Measurements from ENCODE around the gene RNF2. TPM values are rescaled to one million over a fixed set of nuclear protein-coding genes. Genes with fewer than 3 reads are reported as not detected.

The RNF2 gene
- total RNA-seq, 2 experiments from 2014 or later, result 17.8 to 24.7 TPM

- no TSS peak for BruUV-seq (replicated peaks)
- TF ChIP-seq CTCF (conservative IDR thresholded peaks at IDR 0.05; ENCODE audit: low read length) (no peak), EZH2phosphoT487 (IDR thresholded peaks at IDR 0.05; ENCODE audit: borderline replicate concordance, low read depth, low read length) (no peak)
- H3K9me3 ChIP-seq (ENCODE audit: low read length), result no peaks in the 10 kb centered on the region
- no peak for DNase-seq (ENCODE audit: low spot score)
- no peaks in the 10 kb centered on the region for H3K36me3 ChIP-seq (ENCODE audit: insufficient read depth, low read length)
- intact Hi-C loops (cut with micrococcal nuclease; ENCODE audit: unreplicated experiment), result no loop called here
- no peaks in the 10 kb centered on the region for H3K4me1 ChIP-seq (ENCODE audit: insufficient read depth, low read length, poor library complexity, severe bottlenecking)
- POLR2A ChIA-PET, result no interaction called here
- no peak overlapping the region for H3K27ac ChIP-seq (ENCODE audit: low read depth, low read length, poor library complexity, severe bottlenecking)
- H2AFZ ChIP-seq (ENCODE audit: low read length), result no peak overlapping the region
- H3K4me3 ChIP-seq (ENCODE audit: low read depth, low read length, poor library complexity, severe bottlenecking), result no peak overlapping the region
- no peaks in the 10 kb centered on the region for H4K20me1 ChIP-seq (ENCODE audit: insufficient read depth, low read length)
- CTCF ChIA-PET (ENCODE audit: unreplicated experiment), result no interaction called here
- H3K4me2 ChIP-seq (ENCODE audit: low read length), result no peak overlapping the region
- no peaks in the 10 kb centered on the region for H3K79me2 ChIP-seq (ENCODE audit: insufficient read depth, low read depth, low read length)
- H3K9me2 ChIP-seq (ENCODE audit: insufficient read depth, low read length), result no peaks in the 10 kb centered on the region
These were observed 27.4 kb upstream of the RNF2 start for GRCh38 chr1:185017966-185018365.

DNA sequence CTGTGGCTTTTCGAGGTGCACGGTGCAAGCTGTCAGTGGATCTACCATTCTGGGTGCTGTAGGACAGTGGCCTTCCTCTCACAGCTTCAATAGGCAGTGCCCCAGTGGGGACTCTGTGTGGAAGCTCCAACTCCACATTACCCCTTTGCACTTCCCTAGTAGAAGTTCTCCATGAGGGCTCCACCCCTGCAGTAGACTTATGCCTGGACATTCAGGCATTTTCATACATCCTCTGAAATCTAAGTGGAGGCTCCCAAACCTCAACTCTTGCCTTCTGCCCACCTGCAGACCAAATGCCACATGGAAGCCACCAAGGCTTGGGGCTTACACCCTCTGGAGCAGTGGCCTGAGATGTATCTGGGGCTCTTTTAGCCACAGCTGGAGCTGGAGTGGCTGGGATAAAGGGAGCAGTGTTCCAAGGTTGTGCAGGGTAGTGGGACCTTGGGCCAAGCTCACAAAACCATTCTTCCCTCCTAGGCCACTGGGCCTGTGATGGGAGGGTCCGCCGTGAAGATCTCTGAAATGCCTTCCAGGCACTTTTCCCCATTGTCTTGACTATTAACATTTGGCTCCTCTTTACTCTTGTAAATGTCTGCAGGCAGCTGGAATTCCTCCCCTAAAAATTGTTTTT lies 18.0 kb upstream of the RNF2 start:
- Histone ChIP-seq H3K36me3 (ENCODE audit: insufficient read depth, low read length) (no peaks in the 10 kb centered on the region), H3K4me1 (ENCODE audit: insufficient read depth, low read length, poor library complexity, severe bottlenecking) (no peaks in the 10 kb centered on the region), H3K9me3 (ENCODE audit: low read length) (peaks cover 8% of the 10 kb centered on the region; the same call in 1 of the 2 replicates), H3K4me2 (ENCODE audit: low read length) (no peak overlapping the region), H3K79me2 (ENCODE audit: insufficient read depth, low read depth, low read length) (no peaks in the 10 kb centered on the region), H2AFZ (ENCODE audit: low read length) (no peak overlapping the region), H3K9me2 (ENCODE audit: insufficient read depth, low read length) (no peaks in the 10 kb centered on the region), H3K27ac (ENCODE audit: low read depth, low read length, poor library complexity, severe bottlenecking) (no peak overlapping the region), H3K4me3 (ENCODE audit: low read depth, low read length, poor library complexity, severe bottlenecking) (no peak overlapping the region), H4K20me1 (ENCODE audit: insufficient read depth, low read length) (no peaks in the 10 kb centered on the region)
- POLR2A ChIA-PET, result no interaction called here
- CTCF ChIA-PET (ENCODE audit: unreplicated experiment), result no interaction called here
- TF ChIP-seq CTCF (conservative IDR thresholded peaks at IDR 0.05; ENCODE audit: low read length), result no peak
- no peak for TF ChIP-seq EZH2phosphoT487 (IDR thresholded peaks at IDR 0.05; ENCODE audit: borderline replicate concordance, low read depth, low read length)
- no peak for DNase-seq (ENCODE audit: low spot score)
- intact Hi-C loops (cut with micrococcal nuclease; ENCODE audit: unreplicated experiment), result no loop called here
- BruUV-seq (replicated peaks), result no TSS peak

DNA sequence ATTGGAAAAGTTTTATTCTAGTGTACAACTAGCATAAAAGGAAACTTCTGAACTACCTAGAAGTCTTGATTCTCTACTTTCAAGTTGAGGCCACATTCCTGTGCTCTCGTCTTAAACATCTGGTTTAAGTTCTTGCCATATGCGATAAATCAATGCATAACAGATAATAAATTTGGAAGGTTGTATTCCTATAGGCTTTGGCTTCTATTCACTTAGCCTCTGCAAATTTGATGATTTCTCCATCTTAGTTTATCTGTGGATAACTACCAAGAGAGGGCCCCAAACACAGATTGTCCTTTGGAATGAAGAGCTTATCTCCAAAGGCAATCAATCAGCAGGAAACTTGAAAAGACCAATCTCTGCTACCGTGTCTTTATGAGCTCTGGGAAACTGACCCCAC lies 11.7 kb upstream of the RNF2 start:
- no peak for TF ChIP-seq CTCF (conservative IDR thresholded peaks at IDR 0.05; ENCODE audit: low read length)
- TF ChIP-seq EZH2phosphoT487 (IDR thresholded peaks at IDR 0.05; ENCODE audit: borderline replicate concordance, low read depth, low read length), result no peak
- Histone ChIP-seq H3K27ac (ENCODE audit: low read depth, low read length, poor library complexity, severe bottlenecking) (no peak overlapping the region), H3K36me3 (ENCODE audit: insufficient read depth, low read length) (no peaks in the 10 kb centered on the region), H3K9me2 (ENCODE audit: insufficient read depth, low read length) (no peaks in the 10 kb centered on the region), H3K9me3 (ENCODE audit: low read length) (no peaks in the 10 kb centered on the region), H3K79me2 (ENCODE audit: insufficient read depth, low read depth, low read length) (no peaks in the 10 kb centered on the region), H3K4me2 (ENCODE audit: low read length) (no peak overlapping the region), H2AFZ (ENCODE audit: low read length) (no peak overlapping the region), H4K20me1 (ENCODE audit: insufficient read depth, low read length) (no peaks in the 10 kb centered on the region), H3K4me1 (ENCODE audit: insufficient read depth, low read length, poor library complexity, severe bottlenecking) (no peaks in the 10 kb centered on the region), H3K4me3 (ENCODE audit: low read depth, low read length, poor library complexity, severe bottlenecking) (no peak overlapping the region)
- ChIA-PET CTCF (ENCODE audit: unreplicated experiment) (no interaction called here), POLR2A (interaction anchor here (0.6 kb wide), 1 partner anchor 12 kb away, joined by 3 read pairs; the partner anchor contains the start of gene RNF2)
- no peak for DNase-seq (ENCODE audit: low spot score)
- intact Hi-C loops (cut with micrococcal nuclease; ENCODE audit: unreplicated experiment), result no loop called here
- no TSS peak for BruUV-seq (replicated peaks)

Measured in OCI-LY7 (cell line).